Tibial nerve (tissue), 4 donors: Measurements from ENCODE around the gene PRKAG2. TPM values are rescaled to one million over a fixed set of nuclear protein-coding genes. Genes with fewer than 3 reads are reported as not detected.
A peak's percentile ranks its signal among the peaks of the same experiment; 100 is the strongest.

Experiments used
- DNase-seq, 2 donors: peaks; one replicate each; pipeline ENCODE4 v3.0.0-alpha.2; 2019; ENCODE audit warnings: low spot score in 2 of 2
- H3K27ac ChIP-seq, 4 donors: fragments of 200-600 bp; sonication (generic) in 3 of 4; one replicate each; pipeline ENCODE4 v1.5.1; 2017 to 2019; ENCODE audit warnings: mild to moderate bottlenecking in 1 of 4
- H3K27me3 ChIP-seq, 2 donors: fragments of 200-600 bp; sonication (generic) in 1 of 2; one replicate each; pipeline versions ENCODE4 v1.5.1 to v1.6.0; 2017 to 2019
- H3K36me3 ChIP-seq, 3 donors: fragments of 200-600 bp; sonication (generic); one replicate each; pipeline ENCODE4 v1.5.1; 2018 to 2019
- H3K4me1 ChIP-seq, 4 donors: fragments of 200-600 bp; sonication (generic) in 3 of 4; one replicate each; pipeline ENCODE4 v1.5.1; 2017 to 2019
- H3K4me3 ChIP-seq, 4 donors: fragments of 200-600 bp; sonication (generic) in 3 of 4; one replicate each; pipeline ENCODE4 v1.5.1; 2017 to 2019; ENCODE audit warnings: mild to moderate bottlenecking in 1 of 4, moderate library complexity in 1 of 4
- H3K9me3 ChIP-seq, 4 donors: fragments of 200-600 bp; sonication (generic) in 3 of 4; one replicate each; pipeline ENCODE4 v1.5.1; 2017 to 2019
- EP300 ChIP-seq, 2 donors: sonication (generic); formaldehyde crosslinking; IDR thresholded peaks; one replicate each; pipeline ENCODE4 v1.6.1; 2017; ENCODE audit warnings: antibody characterized with exemption in 2 of 2, mild to moderate bottlenecking in 1 of 2
- POLR2A ChIP-seq, 2 donors: fragments of 450-650 bp; IDR thresholded peaks; one replicate each; pipeline ENCODE4 v1.6.1; 2017; ENCODE audit warnings: antibody characterized with exemption in 2 of 2, mild to moderate bottlenecking in 2 of 2, moderate library complexity in 2 of 2
- WGBS, 2 donors: methylation state at CpG; one replicate each; pipeline ENCODE4 v1.1.5; 2018; 5-methylcytosine and 5-hydroxymethylcytosine counted together
- total RNA-seq, 4 donors: library from RNA; depleted of rRNA; stranded (reverse); fragments of >200 nt; gene quantifications; one replicate each; pipeline ENCODE4 v1.1.0, GENCODE V29; 2016
- TF ChIP-seq, protein P1 (sequence below), 5 experiments: fragments of 200-600 bp in 3 of 5; fragments of 450-650 bp in 2 of 5; sonication (generic) in 3 of 5; IDR thresholded peaks; one replicate each; pipeline ENCODE4 v1.5.1; 2016 to 2019; ENCODE audit warnings: antibody characterized with exemption in 5 of 5, mild to moderate bottlenecking in 3 of 5, moderate library complexity in 2 of 5

The PRKAG2 gene
- total RNA-seq, 4 donors from 2014 or later = 24.5 to 82.6 (median 38.3) TPM

DNA sequence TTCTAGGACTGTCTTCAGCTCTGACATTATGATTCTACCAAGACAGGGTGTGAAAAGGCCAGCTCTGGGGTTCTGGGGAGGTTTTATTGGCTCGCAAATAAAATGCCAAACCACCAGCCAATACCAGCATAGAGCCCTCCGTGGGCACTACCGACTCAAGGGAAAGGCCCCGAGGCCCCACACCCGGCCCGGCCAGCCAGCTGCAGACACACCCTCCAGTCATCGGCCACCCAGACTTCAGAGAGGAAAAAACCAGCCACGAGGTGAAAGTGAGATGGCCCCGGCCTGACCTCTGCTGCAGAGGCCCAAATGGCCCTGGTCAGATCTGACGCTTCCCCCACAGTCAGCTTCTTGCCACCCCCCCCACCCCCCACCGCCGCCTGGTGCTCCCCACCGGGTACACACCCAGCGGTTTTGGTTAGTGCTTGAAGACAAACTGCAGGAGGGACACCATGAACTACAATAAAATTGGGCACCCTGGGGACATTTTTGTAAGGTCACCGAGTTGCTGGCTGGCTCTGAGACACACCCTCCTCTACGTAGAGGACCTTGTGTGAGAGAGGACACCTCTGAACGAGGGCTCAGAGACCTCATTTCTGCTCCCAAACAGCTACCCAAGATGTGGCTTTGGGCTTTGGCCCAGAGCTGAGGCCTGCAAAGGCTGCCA lies 79.9 kb downstream of the PRKAG2 start:
- WGBS, 2 donors = 54 to 65% methylated on average over 16 to 17 of the region's 17 CpGs
- TF ChIP-seq, protein P1, sequence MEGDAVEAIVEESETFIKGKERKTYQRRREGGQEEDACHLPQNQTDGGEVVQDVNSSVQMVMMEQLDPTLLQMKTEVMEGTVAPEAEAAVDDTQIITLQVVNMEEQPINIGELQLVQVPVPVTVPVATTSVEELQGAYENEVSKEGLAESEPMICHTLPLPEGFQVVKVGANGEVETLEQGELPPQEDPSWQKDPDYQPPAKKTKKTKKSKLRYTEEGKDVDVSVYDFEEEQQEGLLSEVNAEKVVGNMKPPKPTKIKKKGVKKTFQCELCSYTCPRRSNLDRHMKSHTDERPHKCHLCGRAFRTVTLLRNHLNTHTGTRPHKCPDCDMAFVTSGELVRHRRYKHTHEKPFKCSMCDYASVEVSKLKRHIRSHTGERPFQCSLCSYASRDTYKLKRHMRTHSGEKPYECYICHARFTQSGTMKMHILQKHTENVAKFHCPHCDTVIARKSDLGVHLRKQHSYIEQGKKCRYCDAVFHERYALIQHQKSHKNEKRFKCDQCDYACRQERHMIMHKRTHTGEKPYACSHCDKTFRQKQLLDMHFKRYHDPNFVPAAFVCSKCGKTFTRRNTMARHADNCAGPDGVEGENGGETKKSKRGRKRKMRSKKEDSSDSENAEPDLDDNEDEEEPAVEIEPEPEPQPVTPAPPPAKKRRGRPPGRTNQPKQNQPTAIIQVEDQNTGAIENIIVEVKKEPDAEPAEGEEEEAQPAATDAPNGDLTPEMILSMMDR (IDR thresholded peaks at IDR 0.05) = no peak
- TF ChIP-seq EP300 (IDR thresholded peaks at IDR 0.05) (no peak), POLR2A (IDR thresholded peaks at IDR 0.05) (no peak)
- Histone ChIP-seq H3K27me3 (no peaks in the 10 kb centered on the region), H3K9me3 (no peaks in the 10 kb centered on the region), H3K4me3 (no peak overlapping the region), H3K27ac (peak overlapping the region; percentile 34 to 81 (median 57)), H3K4me1 (peaks cover 0 to 63% (median 22%) of the 10 kb centered on the region in 4 donors), H3K36me3 (no peaks in the 10 kb centered on the region)
- DNase-seq = no peak

DNA sequence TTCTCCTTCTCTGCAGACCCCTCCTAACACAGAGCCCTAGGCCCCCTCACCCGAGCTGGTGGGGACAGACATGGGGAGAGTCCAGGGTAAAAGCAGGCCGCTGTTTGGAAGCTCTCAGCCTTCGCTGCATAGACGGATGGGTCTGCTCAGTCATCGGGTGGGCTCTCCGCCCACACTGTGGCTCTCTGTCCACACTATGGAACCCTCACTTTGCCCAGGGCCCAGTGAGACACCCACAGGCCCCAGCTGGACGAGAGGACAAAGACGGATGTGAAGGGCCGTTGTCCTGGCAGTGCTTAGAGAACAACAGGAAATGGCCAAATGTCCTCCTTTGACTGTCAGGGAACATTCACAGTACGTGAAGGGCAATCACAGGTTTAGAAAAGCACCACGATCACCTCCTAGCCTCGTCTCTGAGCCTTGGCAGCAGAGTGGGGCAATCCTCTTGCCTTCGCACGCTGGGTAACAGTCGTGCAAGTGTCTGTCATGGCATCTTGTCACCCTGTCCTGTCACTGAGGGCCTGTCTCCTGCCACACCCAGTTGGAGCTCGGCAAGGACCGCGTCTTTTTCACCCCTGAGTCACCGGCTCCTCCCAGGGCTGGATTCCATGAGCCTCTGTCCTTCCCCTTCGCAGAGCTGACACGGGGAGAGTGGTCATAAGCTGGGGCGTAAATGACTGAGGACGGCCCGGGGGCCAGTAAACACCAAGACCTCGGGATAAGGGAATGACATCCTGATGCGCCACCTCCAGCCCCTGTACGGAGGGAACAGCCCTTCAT lies 80.6 kb downstream of the PRKAG2 start:
- TF ChIP-seq EP300 (IDR thresholded peaks at IDR 0.05) (no peak), POLR2A (IDR thresholded peaks at IDR 0.05) (no peak)
- TF ChIP-seq, protein P1 (IDR thresholded peaks at IDR 0.05) = no peak
- no peak for DNase-seq
- 68 to 74% methylated on average over 27 of the region's 27 CpGs for WGBS, 2 donors
- H3K4me3 ChIP-seq = no peak overlapping the region
- peak overlapping the region; percentile 34 to 81 (median 56) for H3K27ac ChIP-seq
- H3K27me3 ChIP-seq = no peaks in the 10 kb centered on the region
- peaks cover 0 to 65% (median 22%) of the 10 kb centered on the region in 4 donors for H3K4me1 ChIP-seq
- no peaks in the 10 kb centered on the region for H3K9me3 ChIP-seq
- no peaks in the 10 kb centered on the region for H3K36me3 ChIP-seq

GRCh38 chr7:151795168-151795811 lies 81.6 kb downstream of the PRKAG2 start:
- Histone ChIP-seq H3K27me3 (no peaks in the 10 kb centered on the region), H3K9me3 (no peaks in the 10 kb centered on the region), H3K27ac (no peak overlapping the region), H3K4me1 (peaks cover 0 to 65% (median 22%) of the 10 kb centered on the region in 4 donors), H3K4me3 (no peak overlapping the region), H3K36me3 (no peaks in the 10 kb centered on the region)
- TF ChIP-seq POLR2A (IDR thresholded peaks at IDR 0.05) (no peak), EP300 (IDR thresholded peaks at IDR 0.05) (no peak)
- TF ChIP-seq, protein P1 (IDR thresholded peaks at IDR 0.05) = no peak
- no peak for DNase-seq
- WGBS, 2 donors = 78 to 84% methylated on average over 19 to 20 of the region's 20 CpGs

GRCh38 chr7:151794508-151795167 lies 82.3 kb downstream of the PRKAG2 start:
- H3K36me3 ChIP-seq = no peaks in the 10 kb centered on the region
- H3K27me3 ChIP-seq = no peaks in the 10 kb centered on the region
- DNase-seq = no peak
- WGBS, 2 donors = 88 to 91% methylated on average over 14 to 16 of the region's 16 CpGs
- H3K9me3 ChIP-seq = no peaks in the 10 kb centered on the region
- TF ChIP-seq, protein P1 (IDR thresholded peaks at IDR 0.05) = no peak
- TF ChIP-seq POLR2A (IDR thresholded peaks at IDR 0.05) = no peak
- no peak for TF ChIP-seq EP300 (IDR thresholded peaks at IDR 0.05)
- peaks cover 0 to 65% (median 22%) of the 10 kb centered on the region in 4 donors for H3K4me1 ChIP-seq
- H3K27ac ChIP-seq = no peak overlapping the region
- H3K4me3 ChIP-seq = no peak overlapping the region
